HL-60 (cell line): Measurements from ENCODE around the gene RPH3AL.

Source experiments
- DNase-seq, 2 experiments: peaks; one replicate each; pipeline ENCODE4 v3.0.0-alpha.2; 2010 to 2020; ENCODE audit warnings: low read depth in 1 of 2, low spot score in 1 of 2
- H3K27ac ChIP-seq: fragments of 250-450 bp; sonication (Bioruptor Pico); replicated peaks from 2 replicates; pipeline ENCODE4 v1.5.1; 2020; ENCODE audit warnings: mild to moderate bottlenecking, moderate library complexity
- H3K27me3 ChIP-seq: fragments of 250-450 bp; sonication (Bioruptor Pico); 2 replicates; pipeline ENCODE4 v1.5.1; 2021; ENCODE audit warnings: mild to moderate bottlenecking, moderate library complexity; ENCODE audit not compliant: insufficient read depth, poor library complexity, severe bottlenecking
- H3K4me3 ChIP-seq: replicated peaks from 2 replicates; pipeline ENCODE4 v1.5.1; 2011; ENCODE audit warnings: mild to moderate bottlenecking, control low read depth, low read length; ENCODE audit not compliant: insufficient read depth
- CTCF ChIP-seq: IDR thresholded peaks from one replicate; pipeline ENCODE4 v1.5.1; 2011; ENCODE audit warnings: low read length, control low read depth, inconsistent platforms; ENCODE audit not compliant: insufficient read depth
- GABPA ChIP-seq: IDR thresholded peaks from 2 replicates; pipeline ENCODE4 v1.6.1; 2012; ENCODE audit warnings: low read depth
- POLR2AphosphoS5 ChIP-seq: IDR thresholded peaks from 2 replicates; pipeline ENCODE4 v1.6.1; 2012; ENCODE audit warnings: low read depth
- SPI1 ChIP-seq: IDR thresholded peaks from 2 replicates; pipeline ENCODE4 v1.6.1; 2012; ENCODE audit warnings: low read depth, mild to moderate bottlenecking, borderline replicate concordance
- TF ChIP-seq, protein P1 (sequence below): IDR thresholded peaks from 2 replicates; pipeline ENCODE4 v1.6.1; 2012; ENCODE audit warnings: low read depth; ENCODE audit not compliant: insufficient replicate concordance

Gene RPH3AL

GRCh38 chr17:205817-206216 lies 146.8 kb downstream of the RPH3AL start:
- Histone ChIP-seq H3K4me3 (no peak overlapping the region), H3K27ac (no peak overlapping the region), H3K27me3 (no peaks in the 10 kb centered on the region)
- TF ChIP-seq GABPA (no peak), CTCF (no peak), SPI1 (no peak), POLR2AphosphoS5 (no peak)
- TF ChIP-seq, protein P1, sequence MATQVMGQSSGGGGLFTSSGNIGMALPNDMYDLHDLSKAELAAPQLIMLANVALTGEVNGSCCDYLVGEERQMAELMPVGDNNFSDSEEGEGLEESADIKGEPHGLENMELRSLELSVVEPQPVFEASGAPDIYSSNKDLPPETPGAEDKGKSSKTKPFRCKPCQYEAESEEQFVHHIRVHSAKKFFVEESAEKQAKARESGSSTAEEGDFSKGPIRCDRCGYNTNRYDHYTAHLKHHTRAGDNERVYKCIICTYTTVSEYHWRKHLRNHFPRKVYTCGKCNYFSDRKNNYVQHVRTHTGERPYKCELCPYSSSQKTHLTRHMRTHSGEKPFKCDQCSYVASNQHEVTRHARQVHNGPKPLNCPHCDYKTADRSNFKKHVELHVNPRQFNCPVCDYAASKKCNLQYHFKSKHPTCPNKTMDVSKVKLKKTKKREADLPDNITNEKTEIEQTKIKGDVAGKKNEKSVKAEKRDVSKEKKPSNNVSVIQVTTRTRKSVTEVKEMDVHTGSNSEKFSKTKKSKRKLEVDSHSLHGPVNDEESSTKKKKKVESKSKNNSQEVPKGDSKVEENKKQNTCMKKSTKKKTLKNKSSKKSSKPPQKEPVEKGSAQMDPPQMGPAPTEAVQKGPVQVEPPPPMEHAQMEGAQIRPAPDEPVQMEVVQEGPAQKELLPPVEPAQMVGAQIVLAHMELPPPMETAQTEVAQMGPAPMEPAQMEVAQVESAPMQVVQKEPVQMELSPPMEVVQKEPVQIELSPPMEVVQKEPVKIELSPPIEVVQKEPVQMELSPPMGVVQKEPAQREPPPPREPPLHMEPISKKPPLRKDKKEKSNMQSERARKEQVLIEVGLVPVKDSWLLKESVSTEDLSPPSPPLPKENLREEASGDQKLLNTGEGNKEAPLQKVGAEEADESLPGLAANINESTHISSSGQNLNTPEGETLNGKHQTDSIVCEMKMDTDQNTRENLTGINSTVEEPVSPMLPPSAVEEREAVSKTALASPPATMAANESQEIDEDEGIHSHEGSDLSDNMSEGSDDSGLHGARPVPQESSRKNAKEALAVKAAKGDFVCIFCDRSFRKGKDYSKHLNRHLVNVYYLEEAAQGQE, result no peak
- no peak for DNase-seq

- no peak overlapping the region for H3K4me3 ChIP-seq
- H3K27ac ChIP-seq, result no peak overlapping the region
- no peak for DNase-seq
- TF ChIP-seq SPI1 (no peak), CTCF (no peak), GABPA (no peak), POLR2AphosphoS5 (no peak)
- TF ChIP-seq, protein P1, result no peak
- H3K27me3 ChIP-seq, result no peaks in the 10 kb centered on the region
Measured at GRCh38 chr17:205148-205669, 147.4 kb downstream of the RPH3AL start.

- no peak overlapping the region for H3K27ac ChIP-seq
- no peaks in the 10 kb centered on the region for H3K27me3 ChIP-seq
- no peak for TF ChIP-seq SPI1
- no peak for TF ChIP-seq CTCF
- TF ChIP-seq POLR2AphosphoS5, result no peak
- TF ChIP-seq, protein P1, result no peak
- no peak for TF ChIP-seq GABPA
- no peak for DNase-seq
- no peak overlapping the region for H3K4me3 ChIP-seq
Measured at GRCh38 chr17:204427-205147, 148.0 kb downstream of the RPH3AL start.
